Esophagus (tissue), 2 donors: Measurements from ENCODE around the gene CYP2J2. TPM values are rescaled to one million over a fixed set of nuclear protein-coding genes. Genes with fewer than 3 reads are reported as not detected.
A peak's percentile ranks its signal among the peaks of the same experiment; 100 is the strongest.

ENCODE experiments used
- H3K27ac ChIP-seq, 2 donors: one replicate each; pipeline ENCODE4 v1.5.1; 2013; ENCODE audit warnings: low read depth in 2 of 2, mild to moderate bottlenecking in 2 of 2, inconsistent platforms in 1 of 2, low read length in 1 of 2, moderate library complexity in 1 of 2
- H3K27me3 ChIP-seq, 2 donors: one replicate each; pipeline ENCODE4 v1.6.1; 2013; ENCODE audit warnings: low read length in 2 of 2, control low read depth in 1 of 2, mild to moderate bottlenecking in 1 of 2; ENCODE audit not compliant: insufficient read depth in 2 of 2, control insufficient read depth in 1 of 2
- H3K36me3 ChIP-seq, 2 donors: one replicate each; pipeline ENCODE4 v1.6.1; 2013; ENCODE audit warnings: low read length in 1 of 2; ENCODE audit not compliant: control insufficient read depth in 2 of 2, insufficient read depth in 2 of 2
- H3K4me1 ChIP-seq, 2 donors: one replicate each; pipeline ENCODE4 v1.6.1; 2013; ENCODE audit warnings: low read length in 1 of 2; ENCODE audit not compliant: control insufficient read depth in 2 of 2, insufficient read depth in 2 of 2
- H3K4me3 ChIP-seq, 2 donors: one replicate each; pipeline ENCODE4 v1.5.1; 2013; ENCODE audit warnings: low read length in 2 of 2, mild to moderate bottlenecking in 2 of 2, low read depth in 1 of 2, moderate library complexity in 1 of 2
- H3K9me3 ChIP-seq, 2 donors: one replicate each; pipeline ENCODE4 v1.6.1; 2013; ENCODE audit warnings: mild to moderate bottlenecking in 2 of 2, low read depth in 1 of 2, low read length in 1 of 2, moderate library complexity in 1 of 2; ENCODE audit not compliant: control insufficient read depth in 2 of 2, insufficient read depth in 1 of 2
- WGBS, 2 donors: extraction: QIAGEN DNeasy Blood & Tissue Kit; methylation state at CpG; one replicate each; pipeline ENCODE4 v1.1.7; 2013; 5-methylcytosine and 5-hydroxymethylcytosine counted together
- polyA plus RNA-seq, 2 donors: library from polyadenylated mRNA; stranded (reverse); fragments of 200-250 nt; gene quantifications; one replicate each; pipeline ENCODE4 v1.2.3, GENCODE V29; 2013
- donor health status: healthy with polysubstance abuse.
- donor health status: Bipolar disorder and iron deficiency.

Gene CYP2J2
- polyA plus RNA-seq, 2 donors, result 9.5 to 21.4 TPM

GRCh38 chr1:59903141-59903754 is 23.3 kb downstream of the CYP2J2 start:
- no peaks in the 10 kb centered on the region for H3K27me3 ChIP-seq
- H3K4me3 ChIP-seq, result no peak overlapping the region
- 48 to 53% methylated on average over 9 of the region's 9 CpGs for WGBS, 2 donors
- H3K4me1 ChIP-seq, result no peaks in the 10 kb centered on the region
- H3K9me3 ChIP-seq, result no peaks in the 10 kb centered on the region
- no peak overlapping the region for H3K27ac ChIP-seq
- no peaks in the 10 kb centered on the region for H3K36me3 ChIP-seq

- no peaks in the 10 kb centered on the region for H3K36me3 ChIP-seq
- H3K27ac ChIP-seq, result peak overlapping the region in 1 of 2 donors; percentile 16
- H3K4me1 ChIP-seq, result no peaks in the 10 kb centered on the region
- H3K27me3 ChIP-seq, result no peaks in the 10 kb centered on the region
- H3K9me3 ChIP-seq, result no peaks in the 10 kb centered on the region
- no peak overlapping the region for H3K4me3 ChIP-seq
- WGBS, 2 donors, result 28% methylated on average over 1 of the region's 1 CpG
Observed at GRCh38 chr1:59901770-59902388, 24.7 kb downstream of the CYP2J2 start.

GRCh38 chr1:59900640-59901039 is 25.9 kb downstream of the CYP2J2 start:
- Histone ChIP-seq H3K4me3 (no peak overlapping the region), H3K36me3 (no peaks in the 10 kb centered on the region), H3K27ac (no peak overlapping the region), H3K27me3 (no peaks in the 10 kb centered on the region), H3K4me1 (no peaks in the 10 kb centered on the region), H3K9me3 (no peaks in the 10 kb centered on the region)
- WGBS, 2 donors, result 83 to 85% methylated on average over 2 of the region's 2 CpGs

- Histone ChIP-seq H3K27me3 (no peaks in the 10 kb centered on the region), H3K27ac (no peak overlapping the region), H3K4me1 (no peaks in the 10 kb centered on the region), H3K4me3 (no peak overlapping the region), H3K36me3 (no peaks in the 10 kb centered on the region), H3K9me3 (no peaks in the 10 kb centered on the region)
- WGBS, 2 donors, result 68 to 78% methylated on average over 3 of the region's 3 CpGs
Observed at GRCh38 chr1:59898927-59899326, 27.6 kb downstream of the CYP2J2 start.

GRCh38 chr1:59897165-59897564 is 29.4 kb downstream of the CYP2J2 start:
- Histone ChIP-seq H3K9me3 (no peaks in the 10 kb centered on the region), H3K4me1 (no peaks in the 10 kb centered on the region), H3K27ac (no peak overlapping the region), H3K27me3 (no peaks in the 10 kb centered on the region), H3K36me3 (no peaks in the 10 kb centered on the region), H3K4me3 (no peak overlapping the region)
- 74 to 84% methylated on average over 2 of the region's 2 CpGs for WGBS, 2 donors

GRCh38 chr1:59892841-59893811 is 33.4 kb downstream of the CYP2J2 start:
- no peaks in the 10 kb centered on the region for H3K4me1 ChIP-seq
- peak overlapping the region; percentile 55 to 63 for H3K27ac ChIP-seq
- no peaks in the 10 kb centered on the region for H3K27me3 ChIP-seq
- H3K36me3 ChIP-seq, result no peaks in the 10 kb centered on the region
- no peak overlapping the region for H3K4me3 ChIP-seq
- H3K9me3 ChIP-seq, result peaks cover 2 to 5% of the 10 kb centered on the region in 2 donors
- 63 to 65% methylated on average over 7 of the region's 7 CpGs for WGBS, 2 donors

DNA sequence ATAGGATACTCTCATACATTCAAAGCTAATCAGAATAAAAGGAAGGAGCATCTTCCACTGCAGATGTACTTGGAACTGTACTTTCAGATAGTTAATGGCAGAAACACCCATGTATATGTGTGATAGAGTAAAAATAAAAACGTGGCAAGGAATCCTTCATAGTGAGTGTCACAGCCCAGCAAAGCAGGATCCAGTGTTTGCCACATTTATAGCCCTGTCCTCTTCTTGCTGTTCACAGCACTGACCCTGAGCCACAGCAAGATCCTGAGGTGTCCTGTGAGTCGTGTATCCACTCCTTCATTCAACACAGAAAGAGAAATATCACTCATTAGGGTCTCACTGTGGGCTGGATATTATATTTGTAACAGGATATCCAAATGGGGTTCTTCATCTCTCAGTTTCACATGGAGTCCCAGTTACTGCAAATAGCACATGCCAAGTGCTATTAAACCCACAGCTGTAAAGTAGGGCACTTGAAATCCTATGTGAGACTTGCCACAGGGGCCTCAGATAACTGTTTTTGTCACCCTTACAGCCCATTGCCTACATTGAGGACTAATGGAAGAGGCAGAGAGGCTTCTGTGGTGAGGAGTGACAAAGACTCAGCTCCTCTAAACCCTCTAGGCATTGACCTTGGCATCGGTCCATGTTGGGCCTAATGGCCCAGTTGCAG is 41.3 kb downstream of the CYP2J2 start:
- no peaks in the 10 kb centered on the region for H3K36me3 ChIP-seq
- WGBS, 2 donors, result 53 to 59% methylated on average over 3 of the region's 3 CpGs
- H3K9me3 ChIP-seq, result peaks cover 0 to 5% of the 10 kb centered on the region in 2 donors
- no peak overlapping the region for H3K4me3 ChIP-seq
- no peak overlapping the region for H3K27ac ChIP-seq
- no peaks in the 10 kb centered on the region for H3K4me1 ChIP-seq
- H3K27me3 ChIP-seq, result no peaks in the 10 kb centered on the region

- H3K36me3 ChIP-seq, result no peaks in the 10 kb centered on the region
- 83 to 85% methylated on average over 2 of the region's 2 CpGs for WGBS, 2 donors
- H3K4me3 ChIP-seq, result no peak overlapping the region
- no peaks in the 10 kb centered on the region for H3K4me1 ChIP-seq
- H3K27ac ChIP-seq, result no peak overlapping the region
- no peaks in the 10 kb centered on the region for H3K27me3 ChIP-seq
- no peaks in the 10 kb centered on the region for H3K9me3 ChIP-seq
Observed at GRCh38 chr1:59880735-59881134, 45.8 kb downstream of the CYP2J2 start.

- Histone ChIP-seq H3K4me1 (no peaks in the 10 kb centered on the region), H3K9me3 (no peaks in the 10 kb centered on the region), H3K27me3 (no peaks in the 10 kb centered on the region), H3K27ac (no peak overlapping the region), H3K4me3 (no peak overlapping the region), H3K36me3 (no peaks in the 10 kb centered on the region)
- WGBS, 2 donors, result 62 to 63% methylated on average over 3 of the region's 3 CpGs
Observed at GRCh38 chr1:59879996-59880505, 46.5 kb downstream of the CYP2J2 start.
